Islet precursor cell (in vitro differentiated cells): ENCODE data around the gene FAM83E.
A peak's percentile ranks its signal among the peaks of the same experiment; 100 is the strongest.

Experiments used
- DNase-seq: peaks from one replicate; pipeline ENCODE4 v3.0.0-alpha.2; 2018

FAM83E gene

DNA sequence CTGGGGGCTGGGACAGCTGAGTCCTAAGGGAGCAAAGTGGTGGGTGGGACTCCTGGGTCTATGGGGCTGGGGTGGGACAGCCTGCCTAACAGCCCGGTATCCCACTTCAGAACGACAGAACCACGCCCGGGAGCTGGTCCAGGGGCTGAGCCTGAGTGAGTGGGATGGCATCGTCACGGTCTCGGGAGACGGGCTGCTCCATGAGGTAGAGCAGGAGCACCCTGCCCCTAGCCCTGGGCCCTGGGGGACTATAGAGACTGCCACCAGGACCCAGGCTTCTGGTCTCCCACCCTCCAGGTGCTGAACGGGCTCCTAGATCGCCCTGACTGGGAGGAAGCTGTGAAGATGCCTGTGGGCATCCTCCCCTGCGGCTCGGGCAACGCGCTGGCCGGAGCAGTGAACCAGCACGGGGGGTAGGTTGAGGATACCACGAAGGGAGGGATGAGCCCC is 13.0 kb upstream of the FAM83E start:
- DNase-seq = no peak

DNA sequence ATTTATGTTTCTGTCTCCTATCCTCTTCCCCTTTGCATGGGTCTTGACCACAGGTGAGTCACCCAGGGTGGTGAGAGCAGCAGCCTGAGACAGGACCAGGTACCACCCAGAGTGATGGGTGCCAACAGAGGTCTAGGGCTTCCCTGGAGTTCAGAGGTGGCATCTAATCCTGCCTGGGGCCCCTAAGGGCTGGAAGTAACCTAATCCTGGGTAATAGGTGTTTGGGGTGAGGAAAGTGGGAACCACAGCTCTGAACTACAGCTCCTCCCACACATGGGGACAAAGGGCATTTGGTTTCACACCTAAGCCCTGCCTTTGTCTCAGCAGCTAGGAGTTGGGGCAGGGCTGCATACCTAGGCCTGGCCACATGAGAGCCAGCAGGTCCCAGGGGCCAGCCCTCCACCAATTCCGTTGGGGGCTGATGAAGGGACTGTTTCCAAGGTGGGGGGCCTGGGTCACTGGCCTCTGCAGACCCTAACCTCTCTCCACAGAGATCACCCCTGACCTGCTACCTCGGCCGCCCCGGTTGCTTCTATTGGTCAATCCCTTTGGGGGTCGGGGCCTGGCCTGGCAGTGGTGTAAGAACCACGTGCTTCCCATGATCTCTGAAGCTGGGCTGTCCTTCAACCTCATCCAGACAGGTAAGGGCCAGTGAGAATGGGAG is 12.5 kb upstream of the FAM83E start:
- DNase-seq = no peak

DNA sequence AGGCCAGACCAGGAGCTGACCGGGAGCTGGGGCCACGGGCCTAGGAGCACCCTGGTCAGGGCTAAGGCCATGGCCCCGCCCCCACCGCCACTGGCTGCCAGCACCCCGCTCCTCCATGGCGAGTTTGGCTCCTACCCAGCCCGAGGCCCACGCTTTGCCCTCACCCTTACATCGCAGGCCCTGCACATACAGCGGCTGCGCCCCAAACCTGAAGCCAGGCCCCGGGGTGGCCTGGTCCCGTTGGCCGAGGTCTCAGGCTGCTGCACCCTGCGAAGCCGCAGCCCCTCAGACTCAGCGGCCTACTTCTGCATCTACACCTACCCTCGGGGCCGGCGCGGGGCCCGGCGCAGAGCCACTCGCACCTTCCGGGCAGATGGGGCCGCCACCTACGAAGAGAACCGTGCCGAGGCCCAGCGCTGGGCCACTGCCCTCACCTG is 11.0 kb upstream of the FAM83E start:
- DNase-seq = no peak

DNA sequence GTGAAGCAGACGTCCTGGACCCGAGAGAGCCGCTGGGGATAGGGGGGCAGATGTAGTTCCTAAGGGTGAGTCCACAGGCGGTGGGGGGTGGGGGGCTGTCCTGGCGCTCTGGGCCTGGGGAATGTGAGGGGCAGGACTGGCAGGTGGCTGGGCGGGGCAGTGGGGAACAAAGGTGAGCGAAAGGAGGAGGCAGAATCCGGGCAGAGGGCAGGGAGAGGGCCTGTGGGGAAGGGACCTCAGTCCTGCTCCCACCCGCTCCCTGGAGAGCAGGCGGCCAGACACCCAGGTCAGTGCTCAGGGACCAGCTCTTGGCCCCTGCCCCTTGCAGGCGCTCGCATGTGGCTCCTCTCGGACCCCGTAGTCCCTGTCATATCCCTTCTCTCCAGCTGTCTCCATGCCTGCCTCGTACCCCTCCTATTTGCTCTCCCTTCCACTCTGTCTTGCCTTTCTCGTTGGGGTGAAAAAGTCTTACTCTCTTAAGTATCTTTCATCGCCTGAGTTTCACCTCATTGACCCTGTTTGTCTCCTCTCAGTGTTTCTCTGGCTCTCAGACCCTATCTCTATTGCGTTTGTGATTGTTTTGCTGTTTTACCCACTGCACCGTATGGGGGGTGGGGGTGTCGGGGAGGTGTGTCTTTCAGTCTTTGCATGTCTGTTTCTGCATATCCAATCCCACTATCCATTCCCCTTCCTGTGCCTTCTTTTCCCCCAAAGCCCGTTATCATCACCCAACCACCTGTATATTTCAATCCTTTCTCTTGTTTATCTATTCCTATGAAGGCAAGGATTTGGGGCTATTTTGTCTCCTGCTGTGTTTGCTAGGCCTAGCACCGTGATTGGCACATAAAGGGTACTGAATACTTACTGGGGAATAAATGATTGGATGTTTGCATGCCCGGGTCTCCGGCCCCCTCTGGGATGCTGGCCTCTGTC is 10.2 kb upstream of the FAM83E start:
- peak; percentile 63 for DNase-seq

DNA sequence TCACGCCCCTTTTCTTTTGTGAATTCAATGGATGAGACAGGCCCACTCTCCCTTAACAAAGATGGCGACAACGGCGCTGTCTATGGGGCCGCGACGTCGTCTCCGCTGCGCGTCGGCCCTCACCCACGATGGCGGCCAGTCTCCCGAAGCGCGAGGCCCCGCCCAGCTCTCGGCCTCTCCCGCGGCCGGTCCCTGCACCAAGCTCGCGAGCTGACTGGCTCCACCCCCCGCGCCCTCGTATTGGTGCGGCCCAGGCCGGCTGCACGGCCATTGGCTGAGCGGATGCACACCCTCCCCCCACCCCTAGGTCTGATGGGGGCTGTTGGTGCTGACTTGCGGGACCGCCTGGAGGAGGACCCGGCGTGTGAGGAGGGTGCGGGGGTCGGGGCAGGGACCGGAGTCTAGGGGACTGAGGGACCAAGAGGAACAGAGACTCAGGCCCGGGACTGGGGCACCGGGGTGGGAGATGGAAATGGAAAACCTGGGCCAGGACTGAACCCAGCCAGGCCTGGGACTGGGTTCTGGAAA is 9.3 kb upstream of the FAM83E start:
- DNase-seq = peak; percentile 99

DNA sequence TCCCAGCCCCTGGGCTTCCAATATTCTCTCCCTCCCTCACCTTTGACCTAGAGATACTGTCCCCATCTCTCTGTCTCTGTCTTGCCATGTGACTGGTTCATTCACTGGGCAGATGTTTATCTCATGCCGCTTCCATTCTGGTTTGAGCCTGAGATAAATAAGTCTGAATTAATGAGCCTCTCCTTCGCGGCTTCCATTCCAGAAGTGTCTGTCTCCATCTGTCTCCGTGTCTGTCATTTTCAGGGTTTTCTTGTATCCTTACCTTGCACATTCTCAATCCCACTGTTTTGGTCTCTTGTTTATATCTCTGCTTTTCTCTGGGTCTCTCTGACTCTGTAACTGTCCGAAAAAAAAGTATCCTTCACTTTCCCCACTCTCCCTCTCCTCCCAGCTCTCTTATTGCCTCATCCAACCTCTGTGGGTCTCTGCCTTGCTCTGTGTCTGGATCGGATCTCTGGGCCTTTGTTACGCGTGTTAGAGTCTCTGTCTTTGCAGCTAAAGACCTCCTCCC is 8.7 kb upstream of the FAM83E start:
- DNase-seq = no peak

DNA sequence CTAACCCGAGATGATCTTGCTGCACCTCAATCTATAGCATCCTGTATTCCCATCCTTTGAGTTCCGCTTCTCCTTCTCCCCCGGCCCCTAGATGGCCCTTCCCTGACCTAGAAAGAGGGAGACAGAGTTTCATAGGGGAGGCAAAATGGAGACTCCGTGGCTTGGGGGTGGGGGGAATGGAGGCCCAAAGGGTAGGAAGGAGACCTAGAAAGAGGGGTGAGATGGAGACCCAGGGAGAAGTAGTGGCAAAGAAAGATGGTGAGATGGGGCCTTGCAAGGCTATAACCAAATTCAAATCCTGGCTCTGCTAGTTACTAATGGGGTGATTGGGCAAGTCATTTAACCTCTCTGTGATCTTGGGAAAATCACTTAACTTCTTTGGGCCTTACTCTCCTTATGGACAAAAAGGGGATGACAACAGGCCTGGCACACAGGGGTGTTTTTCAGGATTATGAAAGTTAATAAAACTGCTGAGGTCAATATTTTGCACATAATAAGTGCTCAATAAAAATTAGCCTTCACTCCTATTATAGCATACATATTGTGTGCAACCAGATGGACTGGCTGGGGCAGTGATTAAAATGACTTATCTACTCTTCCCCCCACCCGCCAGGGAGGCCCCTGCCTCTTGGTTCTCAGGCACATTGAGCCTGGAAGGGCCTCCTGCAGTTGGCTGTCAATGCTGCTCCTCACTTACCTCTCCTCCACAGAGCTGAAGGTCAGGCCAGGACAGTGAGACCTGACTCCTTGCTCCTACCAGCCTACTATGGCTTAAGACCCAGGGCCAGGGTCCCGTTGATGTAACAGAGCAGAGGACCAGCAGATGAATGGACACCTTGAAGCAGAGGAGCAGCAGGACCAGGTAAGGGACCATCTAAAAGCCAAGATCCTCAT is 5.1 kb upstream of the FAM83E start:
- no peak for DNase-seq

DNA sequence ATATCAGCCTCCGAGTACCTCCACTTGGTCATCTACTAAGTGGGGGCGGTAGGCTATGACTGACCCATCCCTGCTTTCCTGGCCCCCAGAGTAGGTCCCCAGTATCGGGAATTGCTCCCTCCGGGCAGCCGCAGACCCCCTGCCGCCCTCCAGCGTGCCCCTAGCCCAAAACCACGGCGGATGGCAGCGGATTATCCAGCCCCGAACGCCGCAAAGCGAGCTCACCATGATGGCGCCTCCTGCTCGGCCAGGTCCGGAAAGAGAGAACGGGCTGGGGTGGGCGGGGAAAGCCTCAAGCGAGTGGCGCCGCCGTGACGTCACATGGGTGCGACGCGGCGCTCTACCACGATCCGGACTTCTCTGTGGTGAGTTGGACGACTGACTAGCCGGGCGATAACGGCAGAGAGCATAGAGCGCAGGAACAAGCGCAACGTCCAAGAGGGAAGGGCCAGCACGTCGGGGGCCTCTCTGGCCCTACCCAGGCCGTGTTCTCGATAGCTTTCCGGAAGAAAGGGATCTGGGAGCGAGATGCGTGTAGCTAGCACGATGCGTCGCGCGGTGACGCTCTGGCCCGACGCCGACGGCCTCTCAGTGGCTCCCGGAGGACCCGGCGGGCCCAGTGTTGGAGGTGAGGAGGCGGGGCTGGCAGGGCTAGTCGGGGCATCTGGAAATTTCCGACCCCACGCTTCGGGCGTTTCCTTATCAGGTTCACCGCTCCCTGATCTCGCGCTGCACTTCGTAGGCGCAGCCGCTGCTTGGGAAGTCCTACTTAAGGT is 4.2 kb upstream of the FAM83E start, which contains the start of the genes RPL18 and SPHK2:
TSS of gene RPL18 (minus strand) at position 263 of the 776 bp plus-strand sequence. CDS start at position 228, 35 bp downstream.
TSS of gene SPHK2 (plus strand) at position 591 of the 776 bp plus-strand sequence. CDS start 1,009 bp downstream, outside the sequence.
- peak; percentile 100 for DNase-seq

DNA sequence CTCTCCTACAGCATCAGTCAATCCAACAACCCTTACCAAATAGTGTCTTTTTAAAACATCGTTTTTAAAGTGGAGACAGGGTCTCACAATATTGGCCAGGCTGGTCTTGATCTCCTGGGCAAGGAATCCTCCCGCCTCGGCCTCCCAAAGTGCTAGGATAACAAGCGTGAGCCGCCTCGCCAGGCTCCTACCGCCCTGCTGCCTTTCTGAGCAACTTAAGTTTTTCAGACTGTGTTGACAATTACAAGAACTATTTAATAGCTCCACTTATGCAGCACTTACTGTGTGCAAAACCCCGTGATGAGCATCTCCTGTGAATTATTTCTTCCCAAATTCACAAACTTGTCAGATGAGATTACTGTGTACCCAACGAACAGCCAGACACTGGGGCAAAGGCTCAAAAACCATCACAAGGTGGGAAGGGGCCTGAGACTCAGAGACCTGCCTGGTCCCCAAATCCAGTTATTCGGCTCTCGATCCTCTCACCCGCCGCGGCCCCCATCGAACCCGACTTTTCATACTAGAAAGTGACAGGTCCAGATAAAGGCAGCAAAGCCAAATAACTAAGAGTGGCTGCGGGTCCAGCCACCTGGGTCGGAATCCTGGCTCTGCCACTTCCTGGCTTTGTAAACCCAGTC is 3.5 kb upstream of the FAM83E start:
- DNase-seq = no peak

DNA sequence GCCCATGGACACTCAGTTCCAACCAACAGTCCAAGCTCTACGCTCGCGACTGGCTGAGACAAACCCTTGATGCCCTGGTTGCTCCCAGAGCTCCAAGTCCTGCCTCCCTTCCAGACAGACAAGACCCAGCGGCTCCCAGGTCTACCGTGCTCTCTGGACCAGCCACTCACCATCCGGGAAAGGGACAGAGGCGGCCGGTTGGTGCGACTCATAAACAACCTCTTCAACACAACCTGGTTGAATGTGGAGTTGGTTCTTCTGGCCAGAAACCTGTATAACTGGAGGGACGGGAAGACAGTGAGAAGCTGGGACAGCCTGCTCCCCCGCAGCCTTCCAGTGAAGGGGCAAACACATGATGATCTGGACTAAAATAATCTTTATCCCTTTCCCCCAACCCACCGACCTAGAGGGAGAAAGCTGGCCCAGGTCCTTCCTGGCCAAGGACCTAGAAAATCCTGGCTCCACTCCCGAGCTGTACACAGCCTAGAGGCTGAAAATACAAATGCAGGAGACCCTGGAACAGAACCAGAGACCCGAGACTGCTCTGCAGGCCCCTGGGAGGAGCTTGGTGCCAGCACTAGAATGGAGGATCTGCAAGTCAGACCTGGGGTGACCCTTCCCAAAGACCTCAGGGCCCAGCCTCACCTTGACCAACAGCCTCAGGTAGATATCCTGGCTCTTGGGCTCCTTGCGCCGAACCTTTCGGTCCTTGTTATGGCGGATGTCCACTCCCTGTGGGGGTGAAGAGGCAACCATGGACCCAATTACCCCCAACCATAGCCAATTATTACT is 2.5 kb upstream of the FAM83E start:
- peak; percentile 60 for DNase-seq

DNA sequence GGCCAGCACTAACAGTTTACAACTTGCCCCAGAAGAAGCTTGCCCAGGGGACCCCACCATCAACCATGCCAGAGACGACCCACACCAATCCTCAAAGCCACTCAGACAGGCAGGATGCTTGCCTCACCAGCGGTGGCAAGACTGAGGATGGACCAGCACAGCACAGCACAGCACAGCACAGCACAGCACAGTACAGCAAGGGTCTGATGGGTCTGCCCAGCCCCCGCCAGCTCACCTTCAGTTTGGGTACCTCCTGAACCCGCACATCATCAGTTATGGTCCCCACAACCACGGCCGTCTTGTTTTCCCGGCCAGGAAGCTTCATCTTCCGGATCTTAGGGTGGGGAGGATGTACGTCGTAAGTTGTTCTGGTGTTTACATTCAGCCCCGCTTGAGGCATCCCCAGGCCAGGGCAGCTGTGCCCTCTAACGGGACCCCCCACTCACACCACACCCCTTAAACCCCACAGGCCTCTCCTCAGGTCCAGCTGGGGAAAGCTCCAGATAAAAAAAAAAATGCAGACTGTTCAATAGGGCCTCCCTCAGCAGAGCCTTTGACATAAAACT is 1.7 kb upstream of the FAM83E start:
- DNase-seq = no peak

DNA sequence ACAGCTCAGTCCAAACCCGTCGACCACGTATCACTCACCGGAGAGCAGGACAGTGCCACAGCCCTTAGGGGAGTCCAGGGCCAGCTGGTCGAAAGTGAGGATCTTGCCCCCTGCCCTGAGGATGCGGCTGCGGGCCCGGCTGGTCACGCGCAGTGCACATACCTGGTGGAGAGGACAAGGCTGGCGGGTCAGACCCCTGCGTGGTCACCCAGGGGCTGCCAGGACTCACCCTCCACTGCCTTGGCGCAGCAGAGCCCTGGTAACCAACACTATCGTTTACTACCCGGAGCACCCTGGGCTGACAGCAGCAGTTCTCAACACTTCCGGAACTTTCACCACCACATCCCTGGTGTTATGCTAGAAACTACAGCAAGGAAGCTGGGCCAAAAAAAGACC is 1.2 kb upstream of the FAM83E start:
- no peak for DNase-seq

DNA sequence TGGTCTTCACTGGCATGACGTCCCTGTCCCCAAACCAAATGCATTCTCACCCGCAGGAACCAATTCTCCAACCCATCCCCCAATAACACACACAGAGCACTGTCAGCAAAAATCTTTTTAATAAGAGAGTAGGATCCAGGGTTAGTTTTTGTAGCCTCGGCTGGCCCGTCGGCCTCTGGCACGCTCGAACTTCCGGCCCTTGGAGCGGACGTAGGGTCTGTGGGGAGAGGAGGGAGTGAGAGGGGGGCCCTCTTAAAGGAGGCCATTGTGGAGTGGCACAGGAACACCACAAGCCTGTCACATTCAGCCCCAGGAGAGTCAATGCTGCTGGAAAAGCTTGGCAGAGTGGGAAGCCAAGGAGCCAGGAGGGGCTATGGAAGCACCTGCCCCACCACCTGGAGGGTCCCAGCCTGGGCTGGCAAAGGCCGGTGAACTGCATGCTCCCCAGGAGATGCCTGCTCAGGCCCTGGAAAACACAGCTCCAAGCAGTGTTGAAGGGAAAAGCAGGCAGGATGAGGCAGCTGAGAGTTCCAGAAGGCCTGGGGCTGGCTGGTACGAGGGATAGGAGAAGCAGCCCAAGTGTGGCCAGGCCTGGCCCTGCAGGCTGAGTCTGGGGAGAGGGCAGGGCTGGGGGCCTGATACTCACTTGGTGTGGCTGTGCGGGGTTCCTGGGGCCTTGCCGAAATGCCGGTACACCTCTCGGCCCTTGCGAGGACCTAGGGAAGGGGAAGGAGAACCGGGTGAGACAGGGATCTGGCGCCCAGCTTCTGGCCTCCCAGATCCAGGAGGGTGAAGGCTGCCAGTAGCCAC is 560 bp upstream of the FAM83E start:
- peak; percentile 56 for DNase-seq

DNA sequence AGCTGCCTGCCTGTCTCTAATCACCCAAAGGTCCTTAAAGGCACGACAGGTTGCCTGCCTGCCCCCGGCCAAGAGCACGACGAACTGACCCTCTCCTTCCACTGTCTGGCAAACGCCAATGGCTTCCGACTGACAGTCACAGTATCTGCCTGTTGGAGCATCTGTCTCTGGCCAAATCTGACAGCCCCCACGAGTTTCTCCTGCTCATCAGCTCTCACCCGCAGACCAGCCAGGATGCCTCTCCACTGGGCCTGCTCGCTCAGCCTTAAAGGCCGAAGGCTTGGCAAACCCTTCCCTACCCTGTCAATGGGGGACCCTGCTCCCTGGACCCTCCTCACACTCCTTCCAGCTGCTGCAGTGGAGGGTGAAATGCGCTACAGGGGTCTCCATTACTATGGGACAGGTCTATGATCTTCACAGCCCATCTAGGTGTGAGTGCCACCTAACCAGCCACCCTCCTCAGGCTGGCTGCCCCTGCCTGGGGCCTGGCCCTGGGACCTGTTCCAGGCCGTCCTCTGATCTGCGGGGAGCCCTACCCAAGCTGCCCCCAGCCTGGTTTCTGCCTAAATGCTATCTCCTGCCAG is 932 bp downstream of the FAM83E start:
- no peak for DNase-seq

DNA sequence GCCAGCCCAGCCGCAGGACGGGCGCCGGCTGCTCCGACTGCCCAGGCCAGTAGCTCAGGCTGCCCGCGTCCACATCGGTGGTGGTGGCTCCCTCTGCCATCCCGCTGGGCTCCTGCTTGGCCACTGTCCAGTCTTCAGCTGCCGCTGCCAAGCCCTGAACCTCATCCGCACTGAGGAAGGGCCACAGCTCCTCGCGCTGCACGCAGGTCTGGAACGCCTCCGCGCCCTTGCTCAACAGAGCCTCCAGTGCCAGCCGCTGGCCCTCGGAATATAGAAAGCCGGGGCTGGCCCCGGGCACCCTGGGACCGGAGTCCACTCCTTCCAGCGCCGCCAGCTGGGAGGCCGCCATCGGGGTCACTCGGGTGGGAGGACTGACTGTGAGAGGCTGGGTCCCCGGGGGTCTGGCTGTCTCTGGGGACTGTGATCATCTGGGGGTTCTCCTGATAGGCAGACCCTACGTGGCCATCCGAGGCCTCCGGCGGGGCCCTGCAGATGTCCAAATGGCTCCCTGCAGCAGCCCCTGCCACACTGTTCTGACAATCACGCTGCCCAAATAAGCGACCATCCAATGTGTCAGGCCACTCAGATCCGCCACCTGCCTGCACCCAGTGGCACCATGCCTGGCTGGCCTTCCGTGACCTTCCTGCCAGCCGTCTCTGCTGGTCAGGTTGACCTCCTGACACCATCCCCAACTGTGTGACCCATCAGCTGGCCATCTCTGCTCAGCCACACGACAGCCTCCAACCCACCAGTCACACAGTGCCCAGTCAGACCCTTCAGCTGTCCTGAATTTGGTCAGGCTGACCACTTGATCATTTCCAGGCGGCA is 1.6 kb downstream of the FAM83E start:
- no peak for DNase-seq

DNA sequence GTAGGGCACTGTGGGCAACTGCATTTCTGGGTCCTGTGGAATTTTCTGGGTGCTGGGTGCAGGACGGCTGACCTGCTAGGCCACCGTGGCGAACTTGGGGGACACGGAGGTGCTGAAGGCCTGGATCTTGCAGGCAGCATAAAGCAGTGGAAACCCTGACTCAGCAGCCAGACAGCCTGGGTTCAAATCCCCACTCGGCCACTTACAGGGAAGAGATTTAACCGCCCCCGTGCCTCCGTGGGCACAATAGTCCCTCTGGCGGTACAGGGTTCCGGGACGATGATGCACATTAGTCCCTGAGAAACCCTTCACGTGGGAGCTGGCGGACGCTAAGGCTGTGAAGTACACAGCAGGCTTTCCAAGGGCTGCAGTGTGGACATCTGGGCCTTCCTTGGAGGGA is 3.0 kb downstream of the FAM83E start:
- DNase-seq = no peak

DNA sequence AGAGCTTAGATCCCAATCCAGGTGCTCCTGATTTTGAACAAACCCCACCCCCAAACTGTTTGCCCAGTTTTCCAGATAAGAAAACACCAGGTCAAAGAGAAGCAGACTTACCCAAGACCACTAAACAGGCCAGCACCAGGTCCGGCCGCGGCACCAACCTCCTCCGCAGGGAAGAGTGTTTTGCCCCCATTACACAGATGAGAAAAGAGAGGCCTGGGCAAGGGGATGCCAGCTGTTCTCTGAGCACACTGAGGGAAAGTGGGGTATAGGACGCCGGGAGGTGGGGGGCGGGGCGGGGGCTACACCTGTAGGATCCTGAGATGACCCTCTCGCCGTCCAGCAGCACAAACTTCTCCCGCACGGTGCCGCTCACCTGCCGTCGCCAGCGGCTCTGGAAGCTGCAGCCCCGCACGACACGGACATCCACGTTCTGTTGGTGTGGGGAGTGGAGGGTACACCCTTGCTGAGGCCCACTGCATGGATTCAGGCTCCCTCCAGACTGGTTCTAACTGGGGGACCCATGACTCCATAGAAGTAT is 5.2 kb downstream of the FAM83E start:
- no peak for DNase-seq
